PC-9 (cell line): ENCODE data around the gene TTC7B.

ENCODE experiments used
- EZH2 ChIP-seq: fragments of 200-600 bp; sonication (generic); IDR thresholded peaks from 2 replicates; pipeline ENCODE4 v1.8.0; 2017; ENCODE audit warnings: antibody characterized with exemption, low read depth
- TF ChIP-seq, protein P1 (sequence below): fragments of 200-600 bp; sonication (generic); conservative IDR thresholded peaks from 2 replicates; pipeline ENCODE4 v1.6.1; 2017; ENCODE audit warnings: mixed run types, antibody characterized with exemption, mild to moderate bottlenecking, moderate library complexity

DNA sequence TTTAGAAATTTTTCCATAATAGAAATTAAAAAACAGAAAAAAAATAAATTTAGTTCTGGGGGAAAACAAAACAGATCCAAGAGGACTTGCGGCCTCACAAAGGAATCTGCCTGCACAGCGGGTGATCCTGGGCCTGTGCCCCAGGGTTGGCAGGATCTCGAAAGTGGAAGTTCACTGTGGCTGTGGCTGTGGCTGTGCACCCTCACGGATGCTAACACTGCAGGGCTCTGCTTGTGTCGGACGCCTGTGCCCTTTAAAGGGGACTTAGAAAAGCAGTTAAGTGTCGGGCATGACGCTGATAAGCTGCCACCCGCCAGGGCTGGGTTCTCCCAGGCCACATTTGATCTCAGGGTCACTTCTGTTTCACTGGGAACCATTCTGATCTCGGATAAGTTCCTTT lies 209.1 kb downstream of the TTC7B start:
- TF ChIP-seq, protein P1, sequence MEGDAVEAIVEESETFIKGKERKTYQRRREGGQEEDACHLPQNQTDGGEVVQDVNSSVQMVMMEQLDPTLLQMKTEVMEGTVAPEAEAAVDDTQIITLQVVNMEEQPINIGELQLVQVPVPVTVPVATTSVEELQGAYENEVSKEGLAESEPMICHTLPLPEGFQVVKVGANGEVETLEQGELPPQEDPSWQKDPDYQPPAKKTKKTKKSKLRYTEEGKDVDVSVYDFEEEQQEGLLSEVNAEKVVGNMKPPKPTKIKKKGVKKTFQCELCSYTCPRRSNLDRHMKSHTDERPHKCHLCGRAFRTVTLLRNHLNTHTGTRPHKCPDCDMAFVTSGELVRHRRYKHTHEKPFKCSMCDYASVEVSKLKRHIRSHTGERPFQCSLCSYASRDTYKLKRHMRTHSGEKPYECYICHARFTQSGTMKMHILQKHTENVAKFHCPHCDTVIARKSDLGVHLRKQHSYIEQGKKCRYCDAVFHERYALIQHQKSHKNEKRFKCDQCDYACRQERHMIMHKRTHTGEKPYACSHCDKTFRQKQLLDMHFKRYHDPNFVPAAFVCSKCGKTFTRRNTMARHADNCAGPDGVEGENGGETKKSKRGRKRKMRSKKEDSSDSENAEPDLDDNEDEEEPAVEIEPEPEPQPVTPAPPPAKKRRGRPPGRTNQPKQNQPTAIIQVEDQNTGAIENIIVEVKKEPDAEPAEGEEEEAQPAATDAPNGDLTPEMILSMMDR = no peak
- no peak for TF ChIP-seq EZH2
